ENCODE data around the gene VILL.
"Not testable (repeated sequence)": the region's sequence is repeated elsewhere in the genome, so short reads cannot be mapped to it uniquely, and the experiment has no call there.

Gene VILL

DNA sequence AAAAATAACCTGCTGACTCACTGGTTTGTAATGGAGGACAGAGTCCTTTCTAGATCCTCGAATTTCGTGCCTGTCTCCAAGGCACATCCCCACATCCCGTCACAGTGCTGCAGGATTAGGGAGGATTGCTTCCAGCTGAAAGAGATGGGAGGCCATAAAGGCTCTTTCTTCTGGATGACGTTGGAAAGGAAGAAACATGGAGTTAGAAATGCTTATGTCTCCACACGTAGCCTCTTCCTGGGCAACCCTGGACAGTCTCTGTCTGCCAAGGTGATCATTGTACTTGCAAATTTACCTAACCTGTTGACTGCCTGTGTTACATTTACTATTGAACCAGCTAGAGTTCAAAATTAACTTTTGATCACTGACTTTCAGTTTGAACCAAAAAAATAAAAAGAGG lies 27.6 kb upstream of the VILL start:
- in situ Hi-C loops (cut with MboI; ENCODE audit: low sequenced_read_pairs) = loop anchor here (10.0 kb wide), 1 partner anchor 108 kb away; no protein-coding TSS in a partner anchor

DNA sequence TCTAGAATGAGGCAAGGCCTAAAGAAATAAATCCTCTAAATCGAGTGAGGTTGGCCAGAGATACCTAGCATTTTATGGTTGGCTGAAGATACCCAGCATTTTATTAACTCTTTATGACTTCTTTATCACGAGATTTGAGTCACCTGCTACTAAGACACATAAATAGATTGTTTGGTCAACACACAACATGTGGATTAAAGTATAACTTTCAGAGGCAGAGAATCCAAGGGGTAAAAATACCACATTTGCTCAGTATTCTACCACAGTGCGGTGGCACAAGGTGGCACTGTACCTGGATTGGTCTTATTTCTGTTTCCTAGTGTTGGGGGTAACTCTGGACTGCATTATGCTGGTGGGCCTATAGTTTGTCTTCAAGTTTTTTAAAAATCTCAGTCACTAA lies 27.0 kb upstream of the VILL start:
- in situ Hi-C loops (cut with MboI; ENCODE audit: low sequenced_read_pairs) = loop anchor here (10.0 kb wide), 1 partner anchor 109 kb away; no protein-coding TSS in a partner anchor

DNA sequence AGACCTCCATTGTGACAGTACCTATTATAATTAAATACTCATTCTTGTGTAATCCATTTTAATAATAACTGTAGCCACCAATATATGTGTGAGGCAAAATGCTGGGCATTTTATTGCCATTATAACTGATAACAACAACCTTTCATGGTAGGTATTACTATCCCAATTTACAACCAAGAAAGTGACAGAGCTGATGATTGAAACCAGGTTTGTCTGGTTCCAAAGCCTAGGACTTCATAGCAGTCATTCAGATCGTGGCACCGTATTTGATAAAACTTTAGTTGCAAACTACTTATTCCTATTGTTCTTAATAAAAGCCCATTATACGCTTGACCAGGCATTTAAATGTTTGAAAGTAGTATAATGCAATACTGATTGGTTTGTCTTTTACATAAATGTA lies 26.4 kb upstream of the VILL start:
- in situ Hi-C loops (cut with MboI; ENCODE audit: low sequenced_read_pairs) = loop anchor here (10.0 kb wide), 1 partner anchor 109 kb away; no protein-coding TSS in a partner anchor

DNA sequence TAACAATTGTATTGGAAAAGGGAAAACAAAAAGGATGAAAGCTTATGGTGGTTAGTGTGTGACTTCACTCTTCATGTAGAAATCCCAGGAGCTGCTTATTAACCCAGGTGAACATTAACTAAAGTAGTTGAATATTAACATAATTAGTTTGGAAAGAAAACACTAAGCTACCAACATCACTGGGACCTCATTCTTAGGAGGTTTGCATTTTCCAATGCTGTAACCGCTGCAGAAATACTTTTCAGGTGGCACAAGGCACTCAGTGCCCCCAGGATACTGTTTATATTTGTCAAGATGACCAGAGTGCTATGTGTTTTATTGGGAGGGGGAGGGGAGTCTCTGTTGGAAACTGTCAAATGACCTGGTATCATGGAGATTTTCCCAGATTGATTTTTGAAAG lies 25.9 kb upstream of the VILL start:
- in situ Hi-C loops (cut with MboI; ENCODE audit: low sequenced_read_pairs) = loop anchor here (10.0 kb wide), 1 partner anchor 110 kb away; no protein-coding TSS in a partner anchor

DNA sequence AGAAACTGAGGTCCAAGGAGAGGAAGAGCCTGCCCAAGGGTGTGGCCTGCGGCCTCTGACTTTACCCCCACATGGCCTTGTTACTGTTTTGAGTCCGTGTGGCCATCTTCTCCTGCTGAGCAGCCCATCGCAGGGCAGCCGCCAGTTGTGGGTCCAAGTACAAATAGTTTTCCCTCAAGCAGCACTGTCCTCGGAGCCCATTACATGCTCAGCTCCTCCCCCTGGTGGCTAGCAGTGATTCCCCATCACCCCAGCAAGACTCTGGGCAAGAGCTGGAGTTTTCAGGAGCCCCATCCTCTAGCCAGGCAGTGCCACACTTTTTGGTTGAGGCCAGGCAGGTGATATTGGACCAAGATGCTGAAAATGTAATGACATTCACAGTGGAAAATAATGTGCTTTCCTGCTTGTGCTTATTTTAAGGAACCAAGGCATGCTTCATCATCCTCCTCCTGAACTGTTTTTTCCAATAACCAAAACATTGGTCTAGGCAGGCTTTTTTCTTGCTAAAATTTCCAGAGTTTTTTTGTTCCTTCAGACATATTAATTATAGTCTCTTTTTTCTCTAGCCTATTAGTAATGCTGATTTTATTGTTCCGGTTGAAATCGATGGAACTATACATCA lies 23.2 kb upstream of the VILL start:
- in situ Hi-C loops (cut with MboI; ENCODE audit: low sequenced_read_pairs) = loop anchor here (10.0 kb wide), 1 partner anchor 113 kb away; no protein-coding TSS in a partner anchor

DNA sequence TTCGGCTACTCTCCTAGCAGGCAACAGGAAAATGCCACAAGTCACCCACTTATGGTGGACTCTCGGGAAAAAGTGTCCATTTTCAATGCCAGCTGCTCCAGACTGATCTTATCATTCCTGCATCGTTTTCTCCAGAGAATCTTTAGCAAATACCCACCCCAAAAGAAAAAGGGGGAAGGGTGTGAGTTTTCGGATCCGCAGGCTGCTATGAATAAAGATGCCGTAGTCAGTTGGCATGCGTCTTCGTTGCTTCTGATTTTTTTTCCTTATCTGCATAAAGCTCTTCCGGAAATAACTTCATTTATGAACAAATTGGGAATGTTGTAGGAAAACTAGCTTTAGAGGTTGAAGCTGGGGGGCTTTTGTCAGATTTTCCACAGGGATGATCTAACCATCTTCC lies 22.4 kb upstream of the VILL start:
- in situ Hi-C loops (cut with MboI; ENCODE audit: low sequenced_read_pairs) = loop anchor here (10.0 kb wide), 1 partner anchor 113 kb away; no protein-coding TSS in a partner anchor

DNA sequence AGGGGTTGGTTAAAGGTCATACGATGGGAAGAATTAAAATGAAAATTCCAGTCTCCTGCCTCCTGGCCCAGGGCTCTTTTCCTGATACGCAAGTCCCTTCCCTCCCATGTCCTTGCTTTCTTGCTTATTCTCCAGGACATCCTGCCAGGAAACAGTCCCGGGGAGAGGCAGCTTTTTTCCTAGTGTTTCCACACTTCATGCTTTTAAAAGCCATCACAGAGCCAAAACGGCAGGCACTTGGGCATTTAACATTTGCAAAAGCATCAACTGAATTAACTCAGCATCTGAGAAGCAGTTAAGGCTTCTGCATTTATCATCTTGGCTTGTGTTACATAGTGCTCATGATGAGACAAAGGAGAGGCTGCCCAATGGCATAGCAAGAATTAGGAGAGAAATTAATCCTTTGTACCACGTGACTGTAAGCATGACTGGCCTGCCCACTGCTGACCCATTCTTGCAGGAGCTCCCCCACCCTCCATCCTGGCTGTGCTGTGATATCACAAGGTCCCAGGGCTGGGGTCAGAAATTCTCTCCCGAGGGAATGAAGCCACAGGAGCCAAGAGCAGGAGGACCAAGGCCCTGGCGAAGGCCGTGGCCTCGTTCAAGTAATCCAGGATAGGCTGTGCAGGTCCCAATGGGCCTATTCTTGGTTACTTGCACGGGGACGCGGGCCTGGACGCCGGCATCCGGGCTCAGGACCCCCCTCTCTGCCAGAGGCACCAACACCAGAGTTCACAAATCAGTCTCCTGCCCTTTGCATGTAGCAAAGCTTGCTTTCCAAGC lies 21.6 kb upstream of the VILL start:
- in situ Hi-C loops (cut with MboI; ENCODE audit: low sequenced_read_pairs) = loop anchor here (10.0 kb wide), 1 partner anchor 114 kb away; no protein-coding TSS in a partner anchor

DNA sequence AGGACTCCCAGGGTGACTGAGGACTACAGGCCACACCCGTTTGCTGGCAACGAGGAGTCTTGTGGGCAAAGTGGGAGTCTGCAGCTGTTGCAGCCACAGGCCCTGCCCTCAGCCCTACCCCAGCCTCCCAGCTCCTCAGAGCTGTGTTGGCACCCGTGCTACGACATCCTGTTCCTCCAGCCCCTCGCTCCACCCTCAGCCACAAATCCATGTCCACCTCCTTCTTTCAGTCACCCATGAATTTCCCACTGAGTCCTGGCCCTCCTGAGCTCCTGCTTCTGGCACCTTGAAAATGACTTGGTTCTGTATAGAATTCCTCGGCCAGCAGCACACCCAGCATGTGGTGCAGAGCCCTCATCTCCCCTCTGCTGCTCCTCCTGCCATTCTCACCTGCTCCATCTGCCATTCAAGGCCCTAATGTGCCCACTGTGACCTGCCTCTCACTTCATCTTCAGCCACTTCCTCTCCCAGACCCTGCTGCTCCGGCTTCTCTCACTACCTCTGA lies 20.9 kb upstream of the VILL start:
- in situ Hi-C loops (cut with MboI; ENCODE audit: low sequenced_read_pairs) = loop anchor here (10.0 kb wide), 1 partner anchor 115 kb away; no protein-coding TSS in a partner anchor

DNA sequence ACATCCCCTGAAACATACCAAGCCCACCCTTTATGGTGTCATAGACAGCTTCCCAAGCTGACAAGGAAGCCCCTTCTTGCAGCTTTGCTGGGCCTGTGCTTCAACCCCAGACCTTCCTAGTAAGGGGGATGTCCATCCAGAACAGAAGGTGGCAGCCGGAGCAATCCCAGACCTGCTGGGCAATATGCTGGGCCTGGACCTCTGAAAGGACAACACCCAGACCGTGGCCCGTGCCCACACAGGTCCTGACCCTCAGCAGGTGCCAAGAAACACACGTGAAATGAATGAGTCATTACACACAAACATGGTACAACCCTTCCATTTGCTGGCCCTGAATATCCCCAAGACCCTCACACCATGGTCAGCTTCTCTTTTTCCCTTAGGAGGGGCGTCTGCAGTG lies 19.8 kb upstream of the VILL start:
- in situ Hi-C loops (cut with MboI; ENCODE audit: low sequenced_read_pairs) = no loop called here

DNA sequence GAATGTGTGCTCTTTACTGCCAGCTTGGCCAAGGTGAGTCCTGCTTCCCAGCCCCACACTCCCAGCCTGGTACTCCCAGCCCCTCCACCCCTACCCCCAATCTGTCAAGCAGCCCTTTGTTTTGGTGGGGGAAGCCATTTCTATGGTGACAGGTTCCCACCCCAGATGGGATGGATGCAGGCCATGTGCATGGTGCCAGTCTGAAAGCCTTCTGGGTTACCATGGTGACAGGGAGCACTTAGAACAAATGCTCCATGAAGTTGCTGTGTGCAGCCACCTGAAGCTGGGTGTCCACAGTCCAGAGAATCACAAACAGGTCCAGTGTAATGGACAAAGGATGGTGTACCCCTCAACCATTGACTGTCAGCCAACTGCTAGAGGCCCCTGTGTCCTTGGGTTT lies 19.1 kb upstream of the VILL start:
- in situ Hi-C loops (cut with MboI; ENCODE audit: low sequenced_read_pairs) = no loop called here

DNA sequence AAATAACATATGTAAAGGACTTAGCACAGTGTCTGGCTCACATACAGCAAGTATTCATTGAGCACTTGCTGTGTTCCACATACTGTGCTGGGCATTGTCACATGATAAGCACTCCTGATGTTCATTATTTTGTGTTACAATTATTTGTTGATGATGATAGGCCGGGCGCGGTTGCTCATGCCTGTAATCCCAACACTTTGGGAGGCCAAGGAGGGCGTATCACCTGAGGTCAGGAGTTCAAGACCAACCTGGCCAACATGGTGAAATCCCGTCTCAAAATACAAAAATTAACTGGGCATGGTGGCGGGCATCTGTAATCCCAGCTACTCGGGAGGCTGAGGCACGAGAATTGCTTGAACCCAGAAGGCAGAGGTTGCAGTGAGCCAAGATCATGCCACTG lies 18.5 kb upstream of the VILL start:
- in situ Hi-C loops (cut with MboI; ENCODE audit: low sequenced_read_pairs) = not testable (repeated sequence)

DNA sequence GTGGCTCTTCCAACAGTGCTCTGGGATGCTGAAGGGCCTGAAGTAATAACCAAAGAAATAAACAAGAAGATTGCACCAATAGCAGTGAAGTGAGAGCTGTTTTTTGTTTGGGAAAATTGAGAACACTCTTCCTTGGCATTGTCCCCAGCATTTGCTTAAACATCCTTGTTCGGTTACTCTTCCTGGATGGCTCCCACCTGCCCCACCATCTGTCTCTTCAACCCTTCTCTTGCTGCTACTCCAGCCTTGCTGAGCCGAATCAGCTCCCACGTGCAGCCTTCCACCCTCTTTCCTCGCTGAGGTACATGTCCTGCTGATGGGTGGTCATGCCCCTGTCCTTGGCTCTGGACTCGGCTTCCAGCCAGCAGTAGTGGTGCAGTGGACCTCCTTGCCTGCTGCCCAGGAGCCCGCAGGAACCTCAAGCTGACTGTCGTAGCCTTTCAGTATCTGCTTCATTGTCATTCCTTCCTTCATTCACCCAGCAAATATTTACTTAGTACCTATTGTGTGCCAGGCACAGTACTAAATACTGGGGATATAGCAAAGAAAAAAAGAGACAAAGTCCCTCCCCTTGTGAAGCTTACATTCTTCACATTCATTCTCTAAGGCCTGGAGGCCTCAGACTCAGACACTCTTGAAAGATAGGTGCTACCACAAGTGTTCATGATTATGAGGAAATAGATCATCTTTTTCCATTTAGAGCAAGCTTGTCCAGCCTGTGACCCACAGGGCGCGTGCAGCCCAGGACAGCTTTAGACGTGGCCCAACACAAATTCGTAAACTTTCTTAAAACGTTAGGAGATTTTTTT lies 17.1 kb upstream of the VILL start:
- in situ Hi-C loops (cut with MboI; ENCODE audit: low sequenced_read_pairs) = no loop called here

DNA sequence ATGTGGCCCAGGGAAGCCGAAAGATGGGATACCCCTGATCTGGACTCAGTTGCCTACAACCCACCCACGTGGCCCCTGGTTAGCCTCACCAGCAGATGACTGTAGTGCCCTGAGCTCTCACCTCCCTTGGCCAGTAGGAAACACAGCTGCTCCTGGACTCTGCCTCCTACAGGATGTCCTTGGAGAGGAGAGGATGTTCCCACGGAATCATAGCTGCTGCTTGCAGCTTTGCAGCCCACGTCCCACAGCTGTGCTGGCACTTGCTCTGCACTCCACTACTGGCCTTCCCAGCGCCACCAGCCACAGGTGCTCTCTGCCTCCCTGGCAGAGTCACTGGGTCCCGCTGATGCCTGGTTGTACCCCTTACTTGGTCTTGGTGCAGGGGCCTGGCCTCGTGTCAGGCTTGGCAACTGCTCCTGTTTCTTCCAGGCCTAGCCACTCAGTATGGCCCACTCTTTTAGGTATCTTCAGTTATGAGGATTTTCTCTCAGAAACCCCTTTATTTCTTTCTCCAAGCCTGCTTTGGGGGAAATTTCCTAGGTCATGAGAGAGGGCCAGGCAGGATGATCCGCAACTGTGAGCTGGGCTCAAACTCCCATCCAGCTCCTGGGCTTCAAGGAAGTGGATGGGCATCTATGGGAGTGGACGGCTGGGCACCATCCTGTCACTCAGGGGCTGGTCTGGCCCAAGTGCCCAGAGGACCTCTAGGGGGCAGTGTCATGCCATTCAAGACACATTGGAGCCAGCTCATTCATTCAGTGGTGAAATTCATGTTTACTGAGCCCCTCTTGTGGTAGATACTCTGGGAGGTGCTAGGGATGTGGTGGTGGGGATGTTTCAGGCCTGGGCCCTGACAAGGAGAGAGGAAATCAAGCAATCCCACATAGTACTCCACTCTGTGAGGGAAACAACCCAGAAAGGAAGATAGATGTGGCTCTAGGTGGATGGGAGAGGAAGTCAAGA lies 16.2 kb upstream of the VILL start:
- in situ Hi-C loops (cut with MboI; ENCODE audit: low sequenced_read_pairs) = no loop called here

DNA sequence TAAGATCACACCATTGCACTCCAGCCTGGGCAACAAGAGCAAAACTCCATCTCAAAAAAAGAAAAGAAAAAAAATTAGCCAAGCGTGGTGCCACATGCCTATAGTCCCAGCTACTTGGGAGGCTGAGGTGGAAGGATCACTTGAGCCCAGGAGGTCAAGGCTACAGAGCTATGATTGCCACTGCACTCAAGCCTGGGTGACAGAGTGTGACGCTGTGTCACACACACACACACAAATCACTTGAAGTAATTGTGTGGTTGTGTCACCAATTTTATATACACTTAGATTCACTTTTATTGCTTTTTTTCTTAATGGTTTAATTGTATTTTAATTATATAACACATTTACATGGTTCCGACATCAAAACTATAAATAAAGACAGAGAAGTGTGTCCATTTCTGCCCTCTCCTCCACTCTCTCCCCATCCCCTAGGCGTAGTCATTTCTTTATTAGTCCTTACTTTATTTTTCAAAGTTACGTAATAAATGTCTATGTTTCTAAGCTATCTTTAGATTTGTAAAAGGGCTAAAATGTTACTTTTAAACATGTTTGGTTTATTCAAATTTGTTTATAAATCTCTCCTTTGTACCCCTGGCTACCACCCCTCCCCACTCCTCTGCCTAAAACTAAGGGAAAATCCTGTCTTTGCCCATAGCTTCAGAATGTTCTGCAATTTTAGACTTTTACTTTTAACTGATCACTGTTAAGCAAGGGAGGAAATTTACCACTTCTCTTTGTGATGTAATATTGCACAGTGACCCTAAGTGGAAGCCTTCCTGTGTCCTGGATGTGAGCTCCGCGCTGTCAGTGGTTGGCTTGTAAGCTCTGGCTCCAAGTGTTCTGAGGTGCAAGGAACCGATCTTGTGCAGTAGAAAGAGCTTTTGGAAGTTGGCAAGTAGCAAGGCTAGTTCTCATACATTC lies 10.8 kb upstream of the VILL start:
- in situ Hi-C loops (cut with MboI; ENCODE audit: low sequenced_read_pairs) = no loop called here

DNA sequence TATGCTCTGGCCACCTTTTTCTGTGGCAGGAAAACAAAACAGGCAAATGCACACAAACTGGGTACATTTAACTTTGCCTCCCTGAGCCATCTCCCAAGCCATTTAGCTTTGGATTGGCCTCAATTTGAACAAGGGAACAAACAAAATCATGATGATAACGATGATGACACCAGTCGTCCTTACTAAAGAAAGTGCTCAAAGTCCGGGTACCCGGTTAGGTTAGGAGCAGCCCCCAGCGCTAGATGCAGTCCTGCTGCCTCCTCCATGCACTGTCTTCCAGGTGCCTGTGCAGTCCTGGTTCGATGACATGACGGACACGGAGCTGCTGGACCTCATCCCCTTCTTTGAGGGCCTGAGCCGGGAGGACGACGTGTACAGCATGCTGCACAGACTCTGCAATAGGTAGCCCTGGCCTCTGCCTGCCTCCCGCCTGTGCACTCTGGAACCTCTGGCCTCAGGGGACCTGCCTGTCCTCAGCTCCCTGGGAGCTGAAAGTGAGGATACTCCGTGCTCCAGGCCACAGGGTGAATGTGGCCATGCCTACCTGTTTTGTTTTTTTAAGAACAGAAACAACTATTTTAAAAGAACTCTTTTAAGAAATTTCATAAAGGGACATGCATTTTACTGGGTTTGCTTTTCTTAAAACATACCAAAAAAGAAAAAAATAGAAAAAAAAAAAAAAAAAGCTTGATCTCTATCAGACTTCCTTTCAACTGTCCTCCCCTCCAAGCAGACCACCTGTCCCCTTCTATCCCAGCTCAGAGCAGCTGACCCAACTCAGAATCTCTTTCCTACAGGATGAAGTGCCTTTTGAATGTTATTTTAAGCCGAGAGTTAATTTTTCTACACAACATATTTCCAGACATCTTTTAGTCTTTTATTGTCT lies 9.9 kb upstream of the VILL start:
- in situ Hi-C loops (cut with MboI; ENCODE audit: low sequenced_read_pairs) = no loop called here

DNA sequence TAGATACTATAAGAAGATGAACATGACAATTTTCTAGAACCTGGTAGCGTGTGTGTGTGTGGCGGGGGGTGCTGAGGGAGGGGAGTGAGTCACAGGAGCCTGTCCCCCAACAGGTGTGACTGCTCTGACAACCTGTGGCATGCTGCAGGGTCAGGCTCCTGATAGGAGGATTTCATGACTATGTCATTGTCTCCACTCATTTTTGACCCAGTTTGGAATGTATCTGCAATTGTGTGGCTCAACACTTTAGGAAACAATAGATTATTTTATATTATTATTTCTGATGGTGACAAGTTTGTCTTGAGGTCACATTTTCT lies 9.3 kb upstream of the VILL start:
- in situ Hi-C loops (cut with MboI; ENCODE audit: low sequenced_read_pairs) = no loop called here

DNA sequence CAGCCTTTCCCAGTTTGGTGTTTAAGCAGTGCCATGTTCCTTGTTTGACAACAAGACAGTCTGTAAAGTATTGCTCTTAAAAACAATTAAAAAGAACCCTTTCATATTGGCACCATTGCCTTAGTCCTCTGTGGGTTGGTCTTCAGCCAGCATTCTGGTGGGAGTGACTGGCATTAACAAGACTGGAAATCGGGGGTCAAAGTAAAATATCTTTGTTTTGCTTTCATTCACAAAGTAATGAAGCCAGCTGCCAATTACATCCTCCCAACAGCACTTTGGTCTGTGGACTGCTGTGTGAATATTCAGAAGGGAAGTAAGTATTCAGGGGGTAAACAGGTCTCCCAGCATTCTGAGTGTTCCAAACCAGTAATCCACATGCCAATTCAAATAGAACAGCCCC lies 8.3 kb upstream of the VILL start:
- in situ Hi-C loops (cut with MboI; ENCODE audit: low sequenced_read_pairs) = no loop called here

DNA sequence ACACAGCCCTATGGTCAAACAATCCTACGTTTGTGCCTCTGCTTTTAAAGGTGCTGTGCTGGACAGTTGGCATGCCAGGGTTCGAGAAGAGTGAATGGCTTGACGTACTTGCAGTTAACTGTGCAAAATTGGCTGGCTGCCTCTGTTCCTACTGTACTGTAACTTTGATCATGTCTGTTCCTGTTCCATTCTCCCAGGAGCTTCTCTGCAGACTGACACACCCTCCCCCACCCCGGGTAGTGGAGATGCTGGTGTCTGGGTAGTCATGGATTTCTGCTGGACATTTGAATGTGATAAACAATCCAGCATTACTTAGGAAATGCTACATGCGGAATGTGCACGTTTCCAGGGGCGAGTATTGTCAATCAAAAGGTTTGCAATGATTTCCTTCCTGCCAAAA lies 6.5 kb upstream of the VILL start:
- in situ Hi-C loops (cut with MboI; ENCODE audit: low sequenced_read_pairs) = no loop called here

All from HL-60/S4 treated with retinoic acid at 250 ng/mL for 4 days and 3 days (cell line).